DOHH2 (cell line): ENCODE results near the gene ABCG8.

Experiments
- CTCF ChIP-seq: fragments of 200-600 bp; sonication (generic); IDR thresholded peaks from one replicate; pipeline ENCODE4 v1.5.1; 2014; ENCODE audit warnings: antibody characterized with exemption, mild to moderate bottlenecking, low read depth, low read length; ENCODE audit not compliant: poor library complexity, severe bottlenecking
- EZH2phosphoT487 ChIP-seq: fragments of 200-600 bp; sonication (generic); IDR thresholded peaks from 2 replicates; pipeline ENCODE4 v1.6.1; 2017; ENCODE audit warnings: borderline replicate concordance, mild to moderate bottlenecking, antibody characterized with exemption, low read length, moderate library complexity, mixed read lengths

GRCh38 chr2:43831543-43832294 is 7.1 kb upstream of the ABCG8 start:
- no peak for TF ChIP-seq CTCF
- TF ChIP-seq EZH2phosphoT487, result no peak
